DOHH2 (cell line): ENCODE data around the gene MSX1.

Experiments used
- H3F3A ChIP-seq: fragments of 200-600 bp; sonication (generic), shearing (Covaris generic); 2 replicates; pipeline ENCODE4 v1.6.0; 2016; ENCODE audit warnings: antibody characterized with exemption, mild to moderate bottlenecking; ENCODE audit not compliant: control insufficient read depth, insufficient read depth
- H3K27ac ChIP-seq: fragments of 200-600 bp; sonication (generic); 2 replicates; pipeline ENCODE4 v1.5.1; 2014; ENCODE audit warnings: low read depth, mild to moderate bottlenecking, low read length, moderate library complexity
- H3K27me3 ChIP-seq: fragments of 200-600 bp; sonication (generic); 2 replicates; pipeline ENCODE4 v1.6.1; 2014; ENCODE audit warnings: mild to moderate bottlenecking, low read length, mixed read lengths; ENCODE audit not compliant: control insufficient read depth
- H3K36me3 ChIP-seq: fragments of 200-600 bp; sonication (generic); 2 replicates; pipeline ENCODE4 v1.6.1; 2014; ENCODE audit warnings: mild to moderate bottlenecking, low read length, moderate library complexity, mixed read lengths; ENCODE audit not compliant: control insufficient read depth
- H3K4me1 ChIP-seq: fragments of 200-600 bp; sonication (generic); 2 replicates; pipeline ENCODE4 v1.6.1; 2014; ENCODE audit warnings: mild to moderate bottlenecking, low read length, mixed read lengths; ENCODE audit not compliant: control insufficient read depth
- H3K4me2 ChIP-seq: fragments of 200-600 bp; sonication (generic); 2 replicates; pipeline ENCODE4 v1.6.0; 2014; ENCODE audit warnings: mild to moderate bottlenecking, low read length, moderate library complexity
- H3K4me3 ChIP-seq: fragments of 200-600 bp; sonication (generic); 2 replicates; pipeline ENCODE4 v1.5.1; 2014; ENCODE audit warnings: mild to moderate bottlenecking, low read length, mixed read lengths
- H3K79me2 ChIP-seq: fragments of 200-600 bp; sonication (generic); 2 replicates; pipeline ENCODE4 v1.6.1; 2014; ENCODE audit warnings: mild to moderate bottlenecking, low read length, mixed read lengths; ENCODE audit not compliant: control insufficient read depth
- H3K9me2 ChIP-seq: fragments of 200-600 bp; sonication (generic); replicated peaks from 2 replicates; pipeline ENCODE4 v1.6.1; 2014; ENCODE audit warnings: mild to moderate bottlenecking, low read length, mixed read lengths; ENCODE audit not compliant: control insufficient read depth
- H3K9me3 ChIP-seq: fragments of 200-600 bp; sonication (generic); 2 replicates; pipeline ENCODE4 v1.6.1; 2014; ENCODE audit warnings: antibody characterized with exemption, low read length, mixed read lengths; ENCODE audit not compliant: control insufficient read depth, insufficient read depth
- H4K20me1 ChIP-seq: fragments of 200-600 bp; sonication (generic); 2 replicates; pipeline ENCODE4 v1.6.0; 2014; ENCODE audit warnings: low read depth, mild to moderate bottlenecking, antibody characterized with exemption, low read length, moderate library complexity; ENCODE audit not compliant: control insufficient read depth, insufficient read depth
- CTCF ChIP-seq: fragments of 200-600 bp; sonication (generic); IDR thresholded peaks from one replicate; pipeline ENCODE4 v1.5.1; 2014; ENCODE audit warnings: antibody characterized with exemption, mild to moderate bottlenecking, low read depth, low read length; ENCODE audit not compliant: poor library complexity, severe bottlenecking
- EZH2phosphoT487 ChIP-seq: fragments of 200-600 bp; sonication (generic); IDR thresholded peaks from 2 replicates; pipeline ENCODE4 v1.6.1; 2017; ENCODE audit warnings: borderline replicate concordance, mild to moderate bottlenecking, antibody characterized with exemption, low read length, moderate library complexity, mixed read lengths

The MSX1 gene

GRCh38 chr4:4884611-4885010, 25.1 kb downstream of the MSX1 start:
- peaks cover 23% of the 10 kb centered on the region for H3K27me3 ChIP-seq
- H3K4me2 ChIP-seq: no peak overlapping the region
- H3K27ac ChIP-seq: no peak overlapping the region
- TF ChIP-seq CTCF (no peak), EZH2phosphoT487 (no peak)
- no peaks in the 10 kb centered on the region for H3K9me3 ChIP-seq
- no peaks in the 10 kb centered on the region for H3F3A ChIP-seq
- H4K20me1 ChIP-seq: no peaks in the 10 kb centered on the region
- no peaks in the 10 kb centered on the region for H3K79me2 ChIP-seq
- no peak overlapping the region for H3K4me3 ChIP-seq
- no peaks in the 10 kb centered on the region for H3K36me3 ChIP-seq
- H3K4me1 ChIP-seq: no peaks in the 10 kb centered on the region
- H3K9me2 ChIP-seq: no peaks in the 10 kb centered on the region

GRCh38 chr4:4887426-4887825, 28.0 kb downstream of the MSX1 start:
- Histone ChIP-seq H3K4me3 (no peak overlapping the region), H3K79me2 (no peaks in the 10 kb centered on the region), H3K9me3 (no peaks in the 10 kb centered on the region), H3F3A (no peaks in the 10 kb centered on the region), H3K4me2 (no peak overlapping the region), H3K4me1 (no peaks in the 10 kb centered on the region), H3K27ac (no peak overlapping the region), H3K9me2 (no peaks in the 10 kb centered on the region), H4K20me1 (no peaks in the 10 kb centered on the region), H3K36me3 (no peaks in the 10 kb centered on the region), H3K27me3 (peaks cover 23% of the 10 kb centered on the region)
- TF ChIP-seq EZH2phosphoT487 (no peak), CTCF (no peak)

GRCh38 chr4:4888695-4889094, 29.2 kb downstream of the MSX1 start:
- Histone ChIP-seq H3K4me3 (no peak overlapping the region), H3K9me3 (no peaks in the 10 kb centered on the region), H3K36me3 (no peaks in the 10 kb centered on the region), H3K79me2 (no peaks in the 10 kb centered on the region), H3K4me1 (no peaks in the 10 kb centered on the region), H3K9me2 (no peaks in the 10 kb centered on the region), H3K27me3 (peaks cover 23% of the 10 kb centered on the region), H3F3A (no peaks in the 10 kb centered on the region), H3K27ac (no peak overlapping the region), H4K20me1 (no peaks in the 10 kb centered on the region), H3K4me2 (no peak overlapping the region)
- TF ChIP-seq CTCF: peak; percentile 33
- TF ChIP-seq EZH2phosphoT487: no peak

- no peaks in the 10 kb centered on the region for H4K20me1 ChIP-seq
- no peaks in the 10 kb centered on the region for H3K79me2 ChIP-seq
- H3K4me3 ChIP-seq: no peak overlapping the region
- H3K4me2 ChIP-seq: no peak overlapping the region
- H3K36me3 ChIP-seq: no peaks in the 10 kb centered on the region
- H3K9me2 ChIP-seq: no peaks in the 10 kb centered on the region
- H3K27ac ChIP-seq: no peak overlapping the region
- no peaks in the 10 kb centered on the region for H3K9me3 ChIP-seq
- TF ChIP-seq EZH2phosphoT487 (no peak), CTCF (no peak)
- no peaks in the 10 kb centered on the region for H3K4me1 ChIP-seq
- peaks cover 22% of the 10 kb centered on the region for H3K27me3 ChIP-seq
- no peaks in the 10 kb centered on the region for H3F3A ChIP-seq
Observed at GRCh38 chr4:4889781-4890180, 30.3 kb downstream of the MSX1 start.
